Osteoblast (primary cell): ENCODE measurements around the gene TNIK. TPM values are rescaled to one million over a fixed set of nuclear protein-coding genes. Genes with fewer than 3 reads are reported as not detected.

Experiments
- DNase-seq: peaks from one replicate; pipeline ENCODE4 v3.0.0; 2011; ENCODE audit warnings: low spot score, mixed read lengths; ENCODE audit not compliant: insufficient read length; ENCODE audit errors: missing footprints
- H2AFZ ChIP-seq: 2 replicates; pipeline ENCODE4 v1.6.0; 2011; ENCODE audit warnings: mild to moderate bottlenecking, low read length
- H3K27ac ChIP-seq: 2 replicates; pipeline ENCODE4 v1.5.1; 2011; ENCODE audit warnings: mild to moderate bottlenecking, low read depth, low read length, moderate library complexity
- H3K27me3 ChIP-seq: 2 replicates; pipeline ENCODE4 v1.6.0; 2012; ENCODE audit warnings: mild to moderate bottlenecking, control low read depth, inconsistent platforms, low read length, moderate library complexity; ENCODE audit not compliant: insufficient read depth
- H3K36me3 ChIP-seq: 2 replicates; pipeline ENCODE4 v1.5.1; 2011; ENCODE audit warnings: mild to moderate bottlenecking, low read length, control low read depth, moderate library complexity; ENCODE audit not compliant: insufficient read depth
- H3K4me1 ChIP-seq: 2 replicates; pipeline ENCODE4 v1.5.1; 2011; ENCODE audit warnings: mild to moderate bottlenecking, low read length, control low read depth, moderate library complexity; ENCODE audit not compliant: insufficient read depth
- H3K4me2 ChIP-seq: 2 replicates; pipeline ENCODE4 v1.6.0; 2011; ENCODE audit warnings: mild to moderate bottlenecking, low read length; ENCODE audit not compliant: insufficient read depth
- H3K4me3 ChIP-seq: fragments of 200-600 bp; sonication (generic); 3 replicates; pipeline ENCODE4 v1.5.1; 2012; ENCODE audit warnings: mild to moderate bottlenecking, low read length, inconsistent platforms; ENCODE audit not compliant: insufficient read depth
- H3K79me2 ChIP-seq: 2 replicates; pipeline ENCODE4 v1.6.0; 2012; ENCODE audit warnings: mild to moderate bottlenecking, low read length, control low read depth, inconsistent platforms; ENCODE audit not compliant: insufficient read depth
- H3K9me3 ChIP-seq: 2 replicates; pipeline ENCODE4 v1.5.1; 2011; ENCODE audit warnings: low read depth, low read length, control low read depth
- H4K20me1 ChIP-seq: 2 replicates; pipeline ENCODE4 v1.6.0; 2012; ENCODE audit warnings: mild to moderate bottlenecking, low read length, control low read depth; ENCODE audit not compliant: insufficient read depth
- CTCF ChIP-seq: IDR thresholded peaks from 2 replicates; pipeline ENCODE4 v1.5.1; 2011; ENCODE audit warnings: mild to moderate bottlenecking, low read depth, low read length, moderate library complexity; ENCODE audit errors: extremely low read depth
- total RNA-seq: library from RNA; depleted of rRNA; stranded (reverse); fragments of >200 nt; gene quantifications from 2 replicates; pipeline ENCODE4 v1.2.3, GENCODE V29; 2012

Gene TNIK
- total RNA-seq, 1 donor, result 7.6 TPM

DNA sequence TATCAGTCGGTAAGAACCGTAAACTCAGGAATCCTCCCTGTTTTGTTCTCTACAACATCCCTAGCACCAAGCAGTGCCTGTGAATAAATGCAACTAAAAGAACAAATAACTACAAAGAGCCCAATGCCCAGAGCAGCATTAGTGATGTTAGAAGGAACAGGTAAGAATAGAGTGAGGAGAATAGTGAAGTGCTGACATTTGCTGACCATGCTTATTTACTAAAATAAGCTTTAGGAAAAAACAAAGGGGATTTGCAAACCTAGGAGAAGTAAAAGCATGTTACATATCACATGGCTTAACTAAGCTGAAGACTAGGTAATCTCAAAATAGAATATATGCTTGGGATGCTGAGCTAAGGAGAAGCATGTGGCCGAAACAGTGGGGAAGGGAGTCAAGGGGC is 247.6 kb downstream of the TNIK start:
- no peaks in the 10 kb centered on the region for H3K4me1 ChIP-seq
- no peaks in the 10 kb centered on the region for H3K36me3 ChIP-seq
- H3K79me2 ChIP-seq, result no peaks in the 10 kb centered on the region
- no peak overlapping the region for H3K4me3 ChIP-seq
- H3K27me3 ChIP-seq, result peaks cover 29% of the 10 kb centered on the region
- no peaks in the 10 kb centered on the region for H3K9me3 ChIP-seq
- no peak overlapping the region for H2AFZ ChIP-seq
- no peak overlapping the region for H3K4me2 ChIP-seq
- no peak overlapping the region for H3K27ac ChIP-seq
- no peak for TF ChIP-seq CTCF
- H4K20me1 ChIP-seq, result no peaks in the 10 kb centered on the region
- DNase-seq, result no peak

DNA sequence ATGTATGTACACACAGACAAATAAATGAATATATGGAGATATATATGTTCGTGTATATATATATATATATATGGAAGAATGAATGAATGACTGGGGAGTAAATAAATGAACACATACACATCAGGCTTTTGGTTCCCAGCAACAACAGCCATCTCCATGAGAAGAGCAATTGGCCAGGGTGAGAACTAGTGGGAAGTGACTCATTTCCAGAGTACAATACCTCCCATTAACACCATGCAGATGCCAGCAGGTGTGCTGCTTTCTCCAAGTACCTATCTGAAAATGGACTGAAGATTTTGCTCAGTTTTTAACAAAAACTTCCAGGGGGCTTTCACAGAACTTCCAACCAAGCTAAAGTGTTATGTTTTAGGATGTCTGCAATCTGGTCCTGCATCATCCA is 253.9 kb downstream of the TNIK start:
- Histone ChIP-seq H3K27ac (no peak overlapping the region), H4K20me1 (no peaks in the 10 kb centered on the region), H3K36me3 (no peaks in the 10 kb centered on the region), H3K4me3 (no peak overlapping the region), H3K9me3 (no peaks in the 10 kb centered on the region), H3K79me2 (no peaks in the 10 kb centered on the region), H2AFZ (no peak overlapping the region), H3K27me3 (peaks cover 2% of the 10 kb centered on the region), H3K4me2 (no peak overlapping the region), H3K4me1 (no peaks in the 10 kb centered on the region)
- no peak for TF ChIP-seq CTCF
- DNase-seq, result no peak

GRCh38 chr3:171204942-171205341 is 255.3 kb downstream of the TNIK start:
- Histone ChIP-seq H3K4me2 (no peak overlapping the region), H3K79me2 (no peaks in the 10 kb centered on the region), H3K4me3 (no peak overlapping the region), H3K27ac (no peak overlapping the region), H2AFZ (no peak overlapping the region), H3K27me3 (peaks cover 2% of the 10 kb centered on the region), H4K20me1 (no peaks in the 10 kb centered on the region), H3K36me3 (no peaks in the 10 kb centered on the region), H3K4me1 (no peaks in the 10 kb centered on the region), H3K9me3 (no peaks in the 10 kb centered on the region)
- TF ChIP-seq CTCF, result no peak
- no peak for DNase-seq

GRCh38 chr3:171201825-171202224 is 258.4 kb downstream of the TNIK start:
- Histone ChIP-seq H3K4me2 (no peak overlapping the region), H3K9me3 (no peaks in the 10 kb centered on the region), H3K27ac (no peak overlapping the region), H3K36me3 (no peaks in the 10 kb centered on the region), H4K20me1 (no peaks in the 10 kb centered on the region), H3K79me2 (no peaks in the 10 kb centered on the region), H3K4me1 (no peaks in the 10 kb centered on the region), H3K4me3 (no peak overlapping the region), H2AFZ (no peak overlapping the region), H3K27me3 (peaks cover 2% of the 10 kb centered on the region)
- no peak for DNase-seq
- no peak for TF ChIP-seq CTCF
